Lower leg skin (tissue), 3 donors: Measurements from ENCODE around the gene DGKD.

Experiments used
- POLR2A ChIP-seq, 2 donors: fragments of 450-650 bp; IDR thresholded peaks; one replicate each; pipeline ENCODE4 v1.6.1; 2016 to 2017; ENCODE audit warnings: antibody characterized with exemption in 2 of 2, mild to moderate bottlenecking in 1 of 2, moderate library complexity in 1 of 2
- TF ChIP-seq, protein P1 (sequence below), 3 donors: fragments of 450-650 bp; IDR thresholded peaks; one replicate each; pipeline ENCODE4 v1.5.1; 2016; ENCODE audit warnings: antibody characterized with exemption in 3 of 3, mild to moderate bottlenecking in 3 of 3, moderate library complexity in 2 of 3

DNA sequence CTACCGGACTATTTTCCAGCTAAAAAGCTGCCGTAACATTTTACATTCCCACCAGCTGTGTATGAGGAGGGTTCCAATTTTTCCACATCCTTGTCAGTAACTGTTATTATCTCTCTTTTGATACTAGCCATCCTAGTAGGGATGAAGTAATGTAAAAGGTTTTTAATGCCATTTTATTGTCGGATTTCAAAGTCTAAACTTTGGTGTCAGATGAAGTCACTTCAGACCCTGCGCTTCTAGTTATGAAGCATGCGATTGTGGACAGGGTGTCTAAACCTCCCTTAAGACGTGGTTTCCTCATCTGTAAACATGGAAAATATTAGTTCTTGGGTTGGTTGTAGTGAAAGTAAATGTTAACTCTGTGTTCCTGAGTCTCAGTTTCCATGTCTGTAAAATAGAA, 4.7 kb downstream of the DGKD start:
- TF ChIP-seq, protein P1, sequence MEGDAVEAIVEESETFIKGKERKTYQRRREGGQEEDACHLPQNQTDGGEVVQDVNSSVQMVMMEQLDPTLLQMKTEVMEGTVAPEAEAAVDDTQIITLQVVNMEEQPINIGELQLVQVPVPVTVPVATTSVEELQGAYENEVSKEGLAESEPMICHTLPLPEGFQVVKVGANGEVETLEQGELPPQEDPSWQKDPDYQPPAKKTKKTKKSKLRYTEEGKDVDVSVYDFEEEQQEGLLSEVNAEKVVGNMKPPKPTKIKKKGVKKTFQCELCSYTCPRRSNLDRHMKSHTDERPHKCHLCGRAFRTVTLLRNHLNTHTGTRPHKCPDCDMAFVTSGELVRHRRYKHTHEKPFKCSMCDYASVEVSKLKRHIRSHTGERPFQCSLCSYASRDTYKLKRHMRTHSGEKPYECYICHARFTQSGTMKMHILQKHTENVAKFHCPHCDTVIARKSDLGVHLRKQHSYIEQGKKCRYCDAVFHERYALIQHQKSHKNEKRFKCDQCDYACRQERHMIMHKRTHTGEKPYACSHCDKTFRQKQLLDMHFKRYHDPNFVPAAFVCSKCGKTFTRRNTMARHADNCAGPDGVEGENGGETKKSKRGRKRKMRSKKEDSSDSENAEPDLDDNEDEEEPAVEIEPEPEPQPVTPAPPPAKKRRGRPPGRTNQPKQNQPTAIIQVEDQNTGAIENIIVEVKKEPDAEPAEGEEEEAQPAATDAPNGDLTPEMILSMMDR (IDR thresholded peaks at IDR 0.05): no peak
- no peak for TF ChIP-seq POLR2A (IDR thresholded peaks at IDR 0.05)
